Fibroblast of villous mesenchyme (primary cell): Measurements from ENCODE around the gene TEFM. TPM values are rescaled to one million over a fixed set of nuclear protein-coding genes. Genes with fewer than 3 reads are reported as not detected.

Experiments
- DNase-seq: peaks from one replicate; pipeline ENCODE4 v3.0.0-alpha.2; 2010; ENCODE audit warnings: low read depth
- H3K4me3 ChIP-seq: 2 replicates; pipeline ENCODE4 v1.5.1; 2011; ENCODE audit warnings: low read depth, mild to moderate bottlenecking, low read length
- total RNA-seq: library from RNA; depleted of rRNA; stranded (reverse); fragments of >200 nt; gene quantifications from 2 replicates; pipeline ENCODE4 v1.2.3, GENCODE V29; 2012
- TF ChIP-seq, protein P1 (sequence below): IDR thresholded peaks from 2 replicates; pipeline ENCODE4 v1.5.1; 2012; ENCODE audit warnings: low read depth, mild to moderate bottlenecking, low read length; ENCODE audit not compliant: insufficient read depth

TEFM gene
- total RNA-seq, 1 donor = 12.5 TPM

DNA sequence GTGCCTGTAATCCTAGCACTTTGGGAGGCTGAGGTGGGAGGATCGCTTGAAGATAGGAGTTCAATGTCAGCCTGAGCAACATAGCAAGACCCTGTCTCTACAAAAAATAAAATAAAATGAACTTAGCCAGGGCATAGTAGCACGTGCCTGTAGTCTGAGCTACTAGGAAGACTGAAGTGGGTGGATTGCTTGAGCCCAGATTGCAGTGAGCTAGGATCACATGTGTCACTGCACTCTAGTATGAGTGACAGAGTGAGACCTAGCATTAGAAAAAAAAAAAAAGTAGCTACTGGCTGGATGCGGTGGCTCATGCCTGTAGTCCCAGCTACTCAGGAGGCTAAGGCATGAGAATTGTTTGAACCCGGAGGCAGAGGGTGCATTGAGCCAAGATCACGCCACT lies 21.7 kb upstream of the TEFM start:
- H3K4me3 ChIP-seq = no peak overlapping the region
- TF ChIP-seq, protein P1, sequence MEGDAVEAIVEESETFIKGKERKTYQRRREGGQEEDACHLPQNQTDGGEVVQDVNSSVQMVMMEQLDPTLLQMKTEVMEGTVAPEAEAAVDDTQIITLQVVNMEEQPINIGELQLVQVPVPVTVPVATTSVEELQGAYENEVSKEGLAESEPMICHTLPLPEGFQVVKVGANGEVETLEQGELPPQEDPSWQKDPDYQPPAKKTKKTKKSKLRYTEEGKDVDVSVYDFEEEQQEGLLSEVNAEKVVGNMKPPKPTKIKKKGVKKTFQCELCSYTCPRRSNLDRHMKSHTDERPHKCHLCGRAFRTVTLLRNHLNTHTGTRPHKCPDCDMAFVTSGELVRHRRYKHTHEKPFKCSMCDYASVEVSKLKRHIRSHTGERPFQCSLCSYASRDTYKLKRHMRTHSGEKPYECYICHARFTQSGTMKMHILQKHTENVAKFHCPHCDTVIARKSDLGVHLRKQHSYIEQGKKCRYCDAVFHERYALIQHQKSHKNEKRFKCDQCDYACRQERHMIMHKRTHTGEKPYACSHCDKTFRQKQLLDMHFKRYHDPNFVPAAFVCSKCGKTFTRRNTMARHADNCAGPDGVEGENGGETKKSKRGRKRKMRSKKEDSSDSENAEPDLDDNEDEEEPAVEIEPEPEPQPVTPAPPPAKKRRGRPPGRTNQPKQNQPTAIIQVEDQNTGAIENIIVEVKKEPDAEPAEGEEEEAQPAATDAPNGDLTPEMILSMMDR = no peak
- no peak for DNase-seq

DNA sequence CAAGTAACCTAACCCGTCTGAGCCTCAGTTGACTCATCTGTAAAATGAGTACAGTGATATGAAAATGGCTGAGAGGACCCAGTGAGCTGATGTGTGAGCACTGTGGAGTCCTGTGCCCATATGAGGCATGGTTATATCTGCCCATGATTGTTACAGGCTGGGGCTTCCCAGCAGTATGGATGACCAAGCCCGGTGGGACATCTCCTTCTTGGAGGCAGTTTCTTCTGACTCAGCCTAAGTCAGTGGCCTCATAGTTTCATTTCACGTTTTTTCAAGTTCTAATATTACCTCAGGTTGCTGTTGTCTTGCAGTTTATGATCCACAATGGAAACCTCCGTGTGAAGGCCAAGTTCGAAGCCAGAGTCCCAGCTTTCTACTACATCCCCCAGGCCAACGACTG lies 20.5 kb upstream of the TEFM start:
- TF ChIP-seq, protein P1 = no peak
- no peak overlapping the region for H3K4me3 ChIP-seq
- DNase-seq = no peak

DNA sequence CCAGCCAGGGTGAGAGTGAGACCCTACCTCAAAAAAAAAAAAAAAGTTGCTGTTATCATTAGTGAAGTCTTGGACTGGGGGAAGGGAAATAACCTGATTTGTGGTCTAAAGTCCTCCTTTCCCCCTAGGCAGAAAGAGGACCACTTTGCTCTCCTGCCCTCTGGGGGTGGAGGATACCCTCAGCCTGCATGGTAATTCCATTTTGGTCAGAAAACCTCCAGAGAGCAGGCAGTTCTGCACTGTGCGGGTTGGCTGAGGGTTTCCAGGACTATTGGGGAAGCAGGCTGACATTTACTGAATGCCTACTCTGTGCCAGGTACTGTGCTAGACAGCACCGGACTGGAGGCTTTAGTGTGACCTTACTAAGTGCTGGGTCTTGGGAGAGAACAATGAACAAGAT lies 18.3 kb upstream of the TEFM start:
- no peak for DNase-seq
- TF ChIP-seq, protein P1 = no peak
- H3K4me3 ChIP-seq = no peak overlapping the region

DNA sequence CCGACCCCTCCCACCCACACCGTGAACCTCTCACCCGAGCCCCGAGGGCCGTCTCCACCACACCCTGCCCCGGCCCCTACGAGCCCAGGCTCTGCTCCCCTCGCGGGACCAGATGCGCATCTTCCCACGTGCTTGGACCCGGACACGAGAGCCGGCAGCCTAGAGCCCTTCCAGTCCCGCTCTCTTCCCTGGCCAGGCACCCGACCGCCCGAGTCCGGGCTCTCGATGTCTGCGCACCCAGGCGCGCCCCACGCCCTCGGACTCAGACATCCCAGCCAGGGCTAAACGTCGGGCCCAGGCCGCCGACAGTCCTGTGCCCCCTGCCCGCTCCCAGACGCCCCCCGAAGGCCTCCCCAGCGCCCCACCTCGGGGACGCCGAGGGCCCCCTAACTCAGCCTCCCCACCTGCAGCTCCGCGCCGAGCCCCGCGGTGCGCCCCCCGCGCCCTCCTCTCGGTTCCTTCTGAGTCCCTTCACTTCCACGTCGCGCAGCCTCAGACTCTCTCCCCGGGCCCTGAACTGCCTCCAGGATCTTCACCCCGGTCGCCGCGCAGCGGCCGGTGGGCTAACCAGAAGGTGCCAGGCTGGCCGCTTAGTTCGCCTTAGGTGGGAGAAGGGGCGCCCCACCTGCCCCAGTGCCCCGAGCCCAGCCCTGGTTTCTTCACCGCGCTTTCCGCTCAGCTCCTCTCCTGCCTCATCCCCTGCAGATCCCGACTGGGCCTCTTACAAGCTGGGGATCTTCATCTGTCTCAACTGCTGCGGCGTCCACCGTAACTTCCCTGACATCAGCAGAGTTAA lies 16.4 kb upstream of the TEFM start:
- no peak for DNase-seq
- H3K4me3 ChIP-seq = peak overlapping the region; percentile 50
- TF ChIP-seq, protein P1 = no peak

DNA sequence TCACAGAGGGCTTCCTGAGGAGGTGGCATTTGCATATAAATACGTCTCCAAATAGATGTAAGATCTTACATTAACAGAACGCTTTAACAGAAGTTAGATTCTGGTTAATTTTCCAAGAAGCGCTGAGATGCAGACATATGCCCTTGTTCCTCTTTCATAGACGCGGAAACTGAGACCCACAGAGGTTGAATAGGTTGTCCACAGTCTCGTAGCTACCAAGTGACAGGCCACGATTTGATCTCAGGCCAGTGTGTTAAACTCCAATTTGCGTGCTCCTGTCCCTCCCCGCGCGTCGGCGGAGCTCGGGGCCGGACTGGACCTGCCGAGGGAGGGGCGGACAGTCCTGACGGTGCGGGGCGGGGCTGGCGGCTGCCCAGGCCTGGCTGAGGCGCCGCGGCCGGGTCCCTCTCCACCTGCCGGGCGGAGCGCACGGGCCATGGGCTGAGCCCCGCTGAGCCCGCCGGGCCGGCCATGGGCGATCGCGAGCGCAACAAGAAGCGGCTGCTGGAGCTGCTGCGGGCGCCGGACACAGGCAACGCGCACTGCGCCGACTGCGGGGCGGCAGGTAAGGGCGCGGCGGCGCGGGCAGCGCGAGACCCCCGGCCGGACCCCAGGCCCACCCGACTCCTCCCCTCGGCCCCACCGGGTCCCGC lies 15.6 kb upstream of the TEFM start, which contains the start of gene ADAP2:
ADAP2 (plus strand) TSS at position 402 of the 653 bp plus-strand sequence; CDS start at position 472, 70 bp downstream.
- TF ChIP-seq, protein P1 = no peak

DNA sequence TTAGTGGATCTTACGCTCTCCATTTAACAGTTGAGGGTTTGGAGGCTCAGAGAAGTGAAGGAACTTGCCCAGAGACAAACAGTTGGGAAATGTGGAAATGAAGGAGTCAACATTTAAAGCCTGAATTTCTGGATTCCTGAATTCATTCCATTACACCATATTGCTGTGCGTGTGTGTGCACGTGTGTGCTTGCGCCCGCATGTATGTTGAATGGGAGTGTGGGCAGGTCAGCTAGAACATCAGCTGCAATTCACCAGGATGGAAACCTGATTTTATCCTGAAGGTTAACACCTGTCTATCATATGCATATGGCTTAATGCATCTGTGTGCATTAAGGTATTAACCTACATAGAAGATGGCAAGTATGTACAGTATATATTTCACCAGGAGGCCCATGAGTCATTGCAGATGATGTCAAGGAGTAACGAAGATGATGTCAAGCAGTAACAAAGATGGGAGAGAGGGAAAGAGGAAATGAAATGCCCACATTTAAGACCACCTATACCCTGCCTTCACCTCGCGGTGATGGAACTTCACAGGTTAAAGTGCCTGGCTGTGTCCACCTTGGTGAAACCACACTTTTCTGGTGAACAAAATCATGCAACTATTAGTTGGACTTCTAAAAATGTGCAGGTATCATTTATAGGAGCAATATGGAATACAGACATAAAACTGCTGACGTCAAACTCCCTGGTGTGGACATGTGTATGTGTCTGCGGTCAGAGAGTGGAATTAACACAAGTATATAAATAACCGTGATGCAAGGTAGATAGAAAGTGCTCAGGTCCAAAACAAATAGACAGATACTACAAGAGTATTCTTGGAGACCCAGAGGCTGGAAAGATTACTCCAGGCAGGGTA lies 14.9 kb upstream of the TEFM start:
- no peak overlapping the region for H3K4me3 ChIP-seq
- TF ChIP-seq, protein P1 = no peak
- no peak for DNase-seq

More for the DNA sequence above, 15.6 kb upstream of the TEFM start, which contains the start of gene ADAP2:
- no peak for DNase-seq
- peak within 1 kb of the TSS; percentile 50 for H3K4me3 ChIP-seq
